NCI-H2029 (cell line): ENCODE data around the gene SYCE3.
A peak's percentile ranks its signal among the peaks of the same experiment; 100 is the strongest.

Experiments
- DNase-seq: peaks from one replicate; lab custom pipeline; 2025; lab: John Stamatoyannopoulos, UW

The SYCE3 gene

DNA sequence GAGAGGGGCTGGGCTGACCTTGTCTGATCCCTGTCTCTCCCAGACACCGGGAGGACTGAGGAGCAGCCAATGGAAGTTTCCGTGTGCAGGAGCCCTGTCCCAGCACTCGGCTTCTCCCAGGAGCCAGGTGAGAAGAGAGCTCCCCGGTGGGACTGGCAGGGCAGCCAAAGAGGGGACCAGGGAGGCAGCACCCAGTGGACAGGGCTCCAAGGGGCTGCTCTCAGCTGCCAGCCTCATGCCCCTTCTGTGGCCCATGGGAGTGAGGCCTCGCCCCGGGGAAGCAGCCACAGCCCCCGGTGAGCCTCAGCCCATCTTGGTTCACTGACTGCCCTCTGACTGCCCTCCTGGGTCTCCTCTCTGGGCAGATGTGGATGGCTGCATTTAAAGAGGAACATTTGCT, 44.1 kb downstream of the SYCE3 start:
- DNase-seq: no peak

DNA sequence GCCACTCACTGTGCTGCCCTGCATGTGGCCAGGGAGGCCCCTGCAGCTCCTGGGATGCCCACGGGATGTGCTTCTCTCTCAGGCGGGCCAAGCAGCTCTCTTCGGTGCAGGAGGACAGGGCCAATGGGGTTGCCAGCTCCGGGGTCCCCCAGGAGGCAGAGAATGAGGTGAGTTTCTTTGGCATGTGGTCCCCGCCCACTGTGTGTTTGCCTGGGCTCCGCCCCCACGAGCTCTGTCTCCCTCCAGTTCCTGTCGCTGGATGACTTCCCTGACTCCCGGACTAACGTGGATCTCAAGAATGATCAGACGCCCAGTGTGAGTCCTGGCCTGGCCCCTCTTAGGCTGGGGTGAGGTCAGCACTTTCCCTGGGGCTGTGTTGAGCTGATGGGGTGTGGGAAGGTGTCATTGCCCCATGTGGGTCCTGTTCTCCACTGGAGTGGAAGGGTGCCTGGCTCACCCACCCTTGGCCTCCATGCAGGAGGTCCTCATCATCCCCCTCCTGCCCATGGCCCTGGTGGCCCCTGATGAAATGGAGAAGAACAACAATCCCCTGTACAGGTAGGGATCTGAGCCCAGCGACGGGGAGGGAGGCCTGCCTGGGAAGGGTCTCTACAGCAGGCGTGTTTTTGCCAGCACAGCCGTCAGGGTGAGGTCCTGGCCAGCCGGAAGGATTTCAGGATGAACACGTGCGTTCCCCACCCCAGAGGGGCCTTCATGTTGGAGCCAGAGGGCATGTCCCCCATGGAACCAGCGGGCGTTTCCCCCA, 45.0 kb downstream of the SYCE3 start:
- DNase-seq: no peak

DNA sequence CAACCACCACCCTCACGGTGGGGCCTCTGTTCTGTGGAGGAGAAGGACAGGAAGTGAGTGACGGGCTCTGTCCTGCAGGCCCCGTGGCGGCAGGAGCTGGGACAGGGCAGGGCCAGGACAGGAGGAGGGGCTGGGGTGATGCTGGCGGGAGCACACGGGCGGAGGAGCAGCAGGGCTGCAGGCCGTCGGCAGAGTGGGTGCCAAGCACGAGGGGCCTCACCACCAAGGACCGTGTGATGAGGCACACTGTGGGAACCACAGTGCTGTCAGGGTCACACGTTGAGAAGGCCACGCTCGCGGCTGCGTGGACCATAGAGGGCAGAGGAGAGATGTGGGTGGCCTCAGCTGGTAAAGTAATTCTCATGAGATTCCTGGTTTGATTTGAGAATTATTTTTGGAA, 45.8 kb downstream of the SYCE3 start:
- no peak for DNase-seq

DNA sequence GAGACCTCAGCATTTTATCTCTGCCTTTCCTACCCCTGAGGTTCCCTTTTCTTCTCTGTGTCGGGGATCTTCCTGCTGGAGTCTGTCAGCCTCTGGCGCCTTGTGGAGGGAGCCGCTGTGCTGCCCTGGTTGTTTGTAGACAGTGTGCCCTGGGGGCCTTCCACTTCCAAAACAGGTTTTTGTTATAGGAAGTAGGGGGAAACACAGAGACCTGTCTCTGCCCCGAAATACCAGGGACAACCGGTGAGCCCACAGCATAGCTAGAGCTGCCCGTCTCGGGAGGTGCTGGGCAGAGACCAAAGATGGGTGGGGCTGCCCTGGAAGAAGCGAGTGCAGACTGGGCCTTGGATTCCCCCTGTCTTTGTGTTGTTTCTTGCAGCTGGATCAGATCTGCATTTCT, 46.7 kb downstream of the SYCE3 start:
- no peak for DNase-seq

DNA sequence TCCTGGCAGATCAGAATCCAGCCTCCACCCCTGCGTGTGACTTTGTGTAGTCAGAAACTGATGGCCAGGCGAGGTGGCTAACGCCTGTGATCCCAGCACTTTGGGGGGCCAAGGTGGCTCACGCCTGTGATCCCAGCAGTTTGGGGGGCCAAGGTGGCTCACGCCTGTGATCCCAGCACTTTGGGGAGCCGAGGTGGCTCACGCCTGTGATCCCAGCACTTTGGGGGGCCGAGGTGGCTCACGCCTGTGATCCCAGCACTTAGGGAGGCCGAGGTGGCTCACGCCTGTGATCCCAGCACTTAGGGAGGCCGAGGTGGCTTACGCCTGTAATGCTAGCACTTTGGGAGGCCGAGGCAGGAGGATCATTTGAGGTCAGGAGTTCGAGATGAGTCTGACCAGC, 49.5 kb downstream of the SYCE3 start:
- DNase-seq: no peak

DNA sequence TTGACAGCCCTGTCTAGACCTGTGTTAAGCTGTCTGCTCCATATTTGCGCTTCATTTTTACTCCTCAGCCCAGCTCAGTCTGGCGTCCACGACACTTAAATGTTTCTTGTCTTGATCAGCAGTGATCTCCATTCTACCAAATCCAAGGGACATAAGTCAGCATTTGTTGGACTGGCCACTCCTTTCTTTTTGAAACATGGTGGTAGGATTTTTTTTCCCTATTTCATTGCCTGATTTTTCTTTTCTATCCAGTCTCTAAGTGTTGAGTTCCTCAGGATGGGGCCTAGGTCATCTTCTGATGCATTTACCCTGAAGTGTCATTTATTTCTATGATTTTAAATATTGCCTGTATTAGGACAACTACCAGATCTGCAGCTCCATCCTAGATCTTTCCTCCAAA, 53.8 kb downstream of the SYCE3 start:
- no peak for DNase-seq

DNA sequence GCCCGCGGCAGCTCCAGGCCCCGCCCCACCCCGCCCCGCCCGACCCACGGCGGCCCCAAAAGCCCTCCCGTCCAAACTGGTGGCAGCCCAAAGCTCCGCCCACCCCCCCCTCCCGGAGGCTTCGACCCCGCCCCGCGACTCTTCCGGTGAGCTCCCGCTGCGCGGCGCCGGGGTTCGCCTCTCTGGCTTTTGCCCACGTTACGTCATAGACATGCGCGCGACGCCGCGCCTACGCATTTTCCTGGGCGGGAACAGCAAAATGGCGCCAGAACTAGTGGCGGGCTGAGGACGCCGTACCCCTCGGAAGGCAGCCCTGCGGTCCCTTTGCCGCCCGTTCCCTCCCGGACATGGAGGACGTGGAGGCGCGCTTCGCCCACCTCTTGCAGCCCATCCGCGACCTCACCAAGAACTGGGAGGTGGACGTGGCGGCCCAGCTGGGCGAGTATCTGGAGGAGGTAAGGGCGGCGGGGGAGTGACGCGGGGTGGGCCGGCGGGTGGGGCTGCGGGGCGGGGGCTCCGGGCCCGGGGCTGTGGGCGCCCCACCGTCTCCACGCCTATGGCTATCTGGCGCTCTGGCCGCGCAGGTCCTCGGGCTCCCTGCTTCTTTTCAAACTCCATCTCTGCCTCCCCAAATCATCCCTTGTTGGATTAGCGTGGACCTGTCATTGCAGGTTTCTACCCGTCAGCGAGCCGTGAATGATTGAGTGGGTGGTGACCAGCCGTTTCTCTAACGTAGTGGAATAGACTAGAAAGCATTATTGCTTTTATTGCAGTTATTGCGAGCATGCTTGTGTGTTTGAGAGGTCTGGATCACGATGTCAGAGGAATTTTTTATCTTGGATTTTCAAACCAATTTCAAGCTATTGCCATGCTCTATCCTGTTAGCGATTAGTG, 54.5 kb downstream of the SYCE3 start, which contains the start of gene NCAPH2:
Gene NCAPH2, plus strand, starts transcription at position 234 of the 894 bp plus-strand sequence. Its CDS starts 114 bp downstream, at position 348.
- DNase-seq: peak; percentile 85

DNA sequence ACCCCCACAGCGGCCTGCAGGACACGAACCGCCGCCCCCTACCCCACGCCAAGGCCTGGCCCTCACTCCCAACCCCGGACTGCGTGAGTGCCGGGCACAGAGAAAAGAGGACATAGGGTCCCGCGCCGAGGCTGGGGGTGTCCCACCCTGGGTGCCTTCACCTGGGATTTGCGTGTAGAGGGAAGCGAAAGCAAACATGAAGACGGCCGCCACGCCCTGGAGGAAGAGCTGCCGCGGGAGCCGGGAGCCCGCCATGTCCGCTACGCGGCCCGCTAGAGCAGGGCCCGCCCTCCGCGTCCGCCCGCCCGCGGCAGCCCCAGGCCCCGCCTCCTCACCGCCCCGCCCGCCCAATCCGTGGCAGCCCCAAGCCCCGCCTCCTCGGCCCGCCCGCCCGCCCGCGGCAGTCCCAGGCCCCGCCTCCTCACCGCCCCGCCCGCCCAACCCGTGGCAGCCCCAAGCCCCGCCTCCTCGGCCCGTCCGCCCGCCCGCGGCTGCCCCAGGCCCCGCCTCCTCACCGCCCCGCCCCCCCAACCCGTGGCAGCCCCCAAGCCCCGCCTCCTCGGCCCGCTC, 55.2 kb downstream of the SYCE3 start, which contains the start of gene LMF2:
Gene LMF2, minus strand, starts transcription at position 282 of the 570 bp plus-strand sequence. Its CDS starts 27 bp downstream, at position 255.
- DNase-seq: no peak

DNA sequence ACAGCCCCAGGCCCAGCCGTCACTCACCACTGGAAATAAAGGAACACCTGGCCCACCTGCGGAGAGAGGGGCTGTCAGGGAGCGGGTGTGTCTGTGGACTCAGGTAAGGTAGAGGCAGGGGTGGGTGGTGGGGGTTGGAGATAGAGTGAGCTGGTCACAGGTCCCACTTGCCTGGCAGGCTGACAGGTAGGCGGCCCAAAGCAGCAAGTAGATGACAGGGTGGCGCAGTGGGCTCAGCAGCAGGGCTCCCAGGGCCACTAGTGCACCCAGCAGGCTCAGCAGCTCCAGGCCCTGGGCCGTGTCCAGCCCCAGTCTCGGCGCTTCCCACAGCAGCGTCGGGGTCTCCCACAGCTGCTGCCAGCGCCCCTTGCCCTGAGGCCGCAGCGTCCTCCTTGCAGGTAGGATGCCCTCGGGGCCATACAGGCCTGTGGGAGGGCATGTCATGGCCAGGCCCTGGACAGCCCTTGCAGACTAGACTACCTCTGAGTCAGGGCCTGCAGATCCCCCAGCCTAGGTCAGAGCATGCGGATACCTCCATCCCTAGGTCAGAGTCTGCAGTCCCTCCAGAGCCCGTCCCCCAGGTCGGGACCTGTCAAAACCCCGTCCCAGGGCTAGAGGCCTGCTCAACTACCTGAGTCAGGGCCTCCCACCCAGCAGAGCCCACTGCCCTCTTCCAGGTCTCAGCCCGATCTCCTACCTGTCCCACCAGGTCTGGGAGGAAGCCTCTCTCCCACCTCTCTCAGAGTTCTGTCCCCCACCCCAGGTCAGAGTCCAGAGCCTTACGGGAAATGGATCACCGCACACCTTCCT, 55.9 kb downstream of the SYCE3 start:
- no peak for DNase-seq

DNA sequence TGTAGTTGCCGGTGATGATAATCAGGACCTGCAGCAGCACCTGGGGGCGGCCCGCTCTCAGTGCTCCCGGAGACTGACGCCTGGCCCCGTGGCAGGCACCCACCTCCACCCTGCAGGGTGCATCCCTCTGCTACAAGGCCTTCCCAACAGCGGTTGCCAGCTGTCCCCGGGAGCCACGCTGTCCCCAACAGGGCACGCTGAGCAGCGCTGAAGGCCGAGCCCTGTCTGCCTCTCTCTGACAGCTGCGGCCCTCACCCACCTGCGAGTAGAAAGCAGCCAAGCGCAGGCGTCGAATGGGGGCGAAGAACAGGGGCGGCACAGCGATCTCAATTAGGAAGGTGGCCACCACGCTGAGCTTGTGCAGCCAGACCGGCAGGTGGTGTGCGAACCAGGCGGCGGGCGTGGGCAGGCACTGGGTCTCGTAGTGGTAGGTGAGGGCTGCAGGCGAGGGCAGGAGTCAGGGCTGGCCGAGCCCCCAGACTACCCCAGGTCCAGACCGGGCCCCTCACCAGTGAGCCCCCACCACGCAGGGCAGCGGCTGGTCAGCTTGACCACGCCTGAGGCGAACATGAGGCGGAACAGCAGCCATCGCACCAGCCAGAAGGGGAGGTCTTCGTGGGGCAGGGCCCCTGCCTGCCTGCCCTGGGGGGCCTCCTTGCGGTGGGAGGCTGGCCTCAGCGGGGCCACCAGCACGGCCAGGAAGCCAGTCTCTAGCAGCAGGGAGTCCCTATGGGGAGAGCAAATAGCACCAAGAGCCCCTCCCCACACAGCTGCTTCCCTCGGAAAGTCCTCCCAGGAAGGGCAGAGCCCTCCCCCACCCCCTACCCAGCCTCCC, 56.7 kb downstream of the SYCE3 start:
- DNase-seq: no peak

DNA sequence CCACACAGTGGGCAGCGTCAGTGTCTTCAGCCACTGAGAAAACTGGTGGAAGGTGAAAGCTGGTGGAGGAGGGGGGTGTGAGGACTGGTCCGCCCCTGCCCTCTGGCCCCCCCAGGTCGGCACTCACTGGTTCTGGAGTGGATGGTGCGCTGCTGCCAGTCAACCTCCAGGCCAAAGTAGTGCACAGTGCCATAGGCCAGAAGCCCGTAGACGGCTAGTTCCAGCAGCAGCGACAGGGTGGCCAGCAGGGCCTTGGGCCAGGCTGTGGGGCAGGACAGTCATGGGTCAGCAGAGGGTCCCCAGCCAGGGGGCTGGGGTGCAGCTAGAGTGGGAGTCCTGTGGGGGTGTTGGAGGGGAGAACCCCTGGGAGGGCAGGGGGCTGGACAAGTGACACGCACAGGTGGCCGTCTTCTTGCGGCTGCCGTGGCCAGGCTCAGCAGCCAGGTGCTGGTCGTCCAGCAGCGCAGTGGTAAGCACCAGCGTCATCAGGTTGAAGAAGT, 57.4 kb downstream of the SYCE3 start:
- DNase-seq: no peak

DNA sequence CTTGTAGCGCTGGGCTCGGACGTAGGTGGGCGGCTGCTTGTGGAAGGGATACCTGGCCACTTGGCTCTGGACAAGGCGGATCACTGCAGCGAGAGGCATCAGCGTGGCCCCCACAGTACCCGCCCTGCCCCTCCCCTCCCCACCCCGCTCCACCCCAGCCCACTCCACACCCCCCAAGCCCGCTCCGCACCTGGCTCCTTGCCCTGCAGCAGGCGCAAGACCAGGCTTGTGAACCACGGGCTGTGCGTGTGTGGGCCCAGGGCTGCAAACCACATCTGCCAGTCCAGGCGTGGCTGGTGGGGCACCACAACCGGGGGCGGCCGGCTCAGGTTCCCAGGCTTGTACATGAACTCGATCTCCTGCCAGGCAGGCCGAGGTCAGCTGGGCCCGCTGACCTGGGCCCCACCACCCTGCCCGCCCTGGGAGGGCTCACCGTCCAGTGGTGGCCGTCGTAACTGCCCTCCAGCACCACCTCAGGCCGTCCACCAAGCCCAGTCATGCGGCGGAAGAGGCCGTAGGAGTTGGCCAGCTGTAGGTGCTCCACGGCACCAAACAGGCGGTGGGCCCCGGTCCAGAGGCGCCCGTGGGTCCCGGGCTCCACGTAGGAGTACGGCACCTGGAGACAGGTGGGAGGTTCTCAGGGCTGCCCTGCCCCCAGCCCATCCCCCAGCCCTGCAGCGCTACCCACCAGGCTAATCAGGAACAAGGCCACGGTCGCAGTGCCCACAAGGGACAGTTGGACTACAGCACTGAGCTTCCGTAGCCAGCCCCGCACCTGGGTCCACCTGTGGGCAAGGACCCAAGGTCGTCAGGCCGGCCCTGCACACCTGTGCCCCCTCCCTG, 58.1 kb downstream of the SYCE3 start:
- DNase-seq: no peak

DNA sequence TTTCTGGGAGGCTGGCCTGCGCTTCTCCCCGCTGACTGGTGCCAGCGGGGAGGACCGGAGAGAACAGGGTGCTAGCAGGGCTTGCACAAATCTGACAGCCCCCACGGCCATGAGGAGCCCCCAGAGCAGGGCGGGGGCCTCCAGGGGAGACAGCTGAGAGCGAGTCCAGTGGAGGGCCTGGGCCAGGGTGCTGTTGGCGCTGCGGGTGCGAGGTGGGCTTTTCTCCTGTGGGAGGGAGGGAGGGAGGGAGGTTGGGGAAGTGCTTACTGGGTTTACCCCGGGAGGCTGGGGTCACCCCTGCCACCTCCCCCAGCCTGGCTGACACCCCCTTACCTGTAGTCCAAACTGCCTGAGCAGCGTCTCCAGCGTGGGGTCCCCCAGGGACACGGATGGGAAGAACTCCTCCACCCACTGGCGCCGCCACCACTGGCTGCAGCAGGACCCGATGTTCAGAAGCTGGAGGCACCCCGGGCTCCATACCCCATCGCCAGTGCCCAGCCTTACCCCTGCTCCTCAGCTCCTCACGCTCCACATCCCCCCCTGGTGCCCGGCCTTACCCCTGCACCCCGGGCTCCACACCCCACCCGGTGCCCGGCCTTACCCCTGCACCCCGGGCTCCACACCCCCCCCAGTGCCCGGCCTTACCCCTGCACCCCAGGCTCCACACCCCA, 59.1 kb downstream of the SYCE3 start:
- no peak for DNase-seq

DNA sequence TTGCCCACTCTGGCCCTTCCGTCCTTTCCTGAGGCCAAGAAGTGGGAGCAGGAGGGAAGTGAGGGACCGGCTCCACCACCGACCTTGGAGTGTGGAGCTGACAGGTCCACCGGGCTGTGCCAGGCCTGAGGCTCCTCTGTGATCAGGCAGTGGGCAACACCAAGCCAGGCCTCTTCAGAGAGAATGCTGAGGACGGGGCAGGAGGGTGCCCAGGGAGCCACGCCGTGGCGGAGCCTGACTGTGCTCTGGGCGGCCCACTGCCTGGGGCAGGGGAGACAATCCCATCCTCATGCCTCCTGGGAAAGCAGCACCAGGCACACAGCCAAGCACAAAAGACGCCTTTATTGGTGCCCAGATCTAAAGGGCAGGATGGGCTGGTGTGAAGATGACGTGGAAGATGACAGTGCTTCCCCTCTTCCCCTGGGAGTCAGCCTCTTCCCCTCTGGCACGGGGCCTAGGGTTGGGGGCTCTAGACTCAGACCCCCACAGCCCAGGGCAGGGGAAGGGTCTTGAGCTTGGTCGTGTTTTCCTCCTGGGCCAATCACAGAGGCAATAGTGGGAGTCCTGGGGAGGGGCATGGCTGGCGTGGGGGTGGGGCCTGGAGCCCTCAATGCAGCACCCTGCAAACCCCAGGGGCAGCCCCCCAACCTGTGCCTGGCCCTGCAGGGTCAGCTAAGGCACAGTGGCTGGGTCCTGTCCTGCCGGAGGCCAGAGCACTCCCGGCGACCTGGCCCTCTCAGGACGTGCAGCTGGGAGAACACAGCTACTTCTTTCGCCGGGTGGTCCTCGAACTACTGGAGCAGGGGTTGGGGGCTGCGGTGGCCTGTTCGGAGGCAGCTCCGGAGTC, 59.9 kb downstream of the SYCE3 start:
- no peak for DNase-seq

DNA sequence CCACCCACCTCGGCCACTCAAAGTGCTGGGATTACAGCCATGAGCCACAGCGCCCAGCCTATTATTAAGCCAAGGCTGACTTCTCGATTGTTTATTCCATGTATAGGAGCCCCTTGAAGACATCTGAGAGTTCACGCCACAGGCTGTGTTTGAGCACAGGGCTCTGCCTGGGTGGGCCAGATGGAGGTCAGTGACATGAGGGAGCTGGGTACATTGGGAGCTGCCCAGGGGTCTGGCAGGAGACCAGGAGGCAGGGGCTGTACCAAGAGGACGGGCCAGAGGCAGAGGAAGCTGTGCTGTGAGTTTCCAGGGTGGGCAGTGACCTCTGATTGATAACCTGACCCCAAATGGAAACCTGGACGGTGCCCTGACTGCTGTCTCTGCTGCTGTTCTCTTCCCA, 60.6 kb downstream of the SYCE3 start:
- no peak for DNase-seq
